PC-9 (cell line): ENCODE measurements around the gene RNU1-4.
"Not testable (repeated sequence)": the region's sequence is repeated elsewhere in the genome, so short reads cannot be mapped to it uniquely, and the experiment has no call there.

Experiments used
- CTCF ChIP-seq: fragments of 200-600 bp; sonication (generic); conservative IDR thresholded peaks from 2 replicates; pipeline ENCODE4 v1.6.1; 2017; ENCODE audit warnings: mixed run types, antibody characterized with exemption, mild to moderate bottlenecking, moderate library complexity
- EZH2 ChIP-seq: fragments of 200-600 bp; sonication (generic); IDR thresholded peaks from 2 replicates; pipeline ENCODE4 v1.8.0; 2017; ENCODE audit warnings: antibody characterized with exemption, low read depth

GRCh38 chr1:16758060-16758459 is 17.7 kb downstream of the RNU1-4 start:
- not testable (repeated sequence) for TF ChIP-seq CTCF, EZH2
